ENCODE measurements around the gene KCNN3.

DNA sequence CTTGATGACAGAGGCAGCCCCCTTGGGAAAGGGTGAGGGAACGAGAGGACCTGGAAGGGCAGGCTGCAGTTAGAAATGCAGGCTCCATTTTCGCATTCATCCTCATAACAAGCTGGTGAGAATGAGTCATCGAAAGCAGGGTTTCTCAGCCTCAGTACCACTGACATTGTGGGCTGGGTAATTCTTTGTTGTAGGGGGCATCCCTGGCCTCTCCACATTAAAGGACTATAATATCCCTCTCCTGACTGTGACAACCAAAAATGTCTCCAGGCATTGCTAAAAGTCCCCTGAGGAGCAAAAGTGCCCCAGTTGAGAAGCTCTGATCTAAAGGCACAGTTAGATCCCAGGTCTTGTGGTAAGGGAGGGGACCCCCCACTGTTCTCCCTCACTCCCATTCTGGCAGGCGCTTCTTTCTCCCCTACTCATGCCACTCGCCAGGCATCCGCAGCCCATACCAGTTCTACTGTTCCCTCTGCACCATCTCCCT, 20.4 kb downstream of the KCNN3 start:
- TF ChIP-seq POLR2A (IDR thresholded peaks at IDR 0.05; ENCODE audit: low read length) (no peak), GATA1 (IDR thresholded peaks at IDR 0.05; ENCODE audit: low read depth, low read length) (no peak)
